ENCODE results near the gene RAB3A.

The RAB3A gene

GRCh38 chr19:18203863-18204393 lies at the start of gene RAB3A:
Gene RAB3A, minus strand, starts transcription at chr19:18204042. Its CDS starts 1,302 bp downstream, at chr19:18202740.
- Mint-ChIP-seq H3K4me3 (peak within 1 kb of the TSS; percentile 93), H3K4me1 (ENCODE audit: low read depth) (peaks cover 34% of the 10 kb centered on the region), H3K36me3 (ENCODE audit: low read depth) (peaks cover 39% of the 10 kb centered on the region), H3K27ac (peak within 1 kb of the TSS; percentile 94), H3K9me3 (no peaks in the 10 kb centered on the region), H3K27me3 (peaks cover 23% of the 10 kb centered on the region)
- intact Hi-C loops (cut with micrococcal nuclease) = loop anchor here (1.0 to 10.0 kb wide), 4 partner anchors 12 to 213 kb away; partner anchors contain the start of genes IFI30, LSM4 and SSBP4

DNA sequence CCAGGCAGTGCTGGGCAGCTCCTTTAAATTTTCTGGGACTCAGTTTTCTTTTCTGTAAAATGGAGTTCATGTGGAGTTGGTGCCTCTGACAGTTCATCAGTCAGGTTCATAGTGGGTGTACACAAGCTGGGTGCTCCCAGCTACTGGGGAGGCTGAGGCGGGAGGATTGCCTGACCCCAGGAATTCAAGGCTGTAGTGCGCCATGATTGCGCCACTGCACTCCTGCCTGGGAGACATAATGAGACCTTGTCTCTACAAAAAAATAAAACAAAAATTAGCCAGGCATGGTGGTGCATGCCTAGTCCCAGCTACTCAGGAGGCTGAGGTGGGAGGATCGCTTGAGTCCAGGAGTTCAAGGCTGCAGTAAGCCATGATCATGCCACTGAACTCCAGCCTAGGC lies 49.3 kb upstream of the RAB3A start:
- intact Hi-C loops (cut with micrococcal nuclease) = loop anchor here (5.0 kb wide), 1 partner anchor 191 kb away; no protein-coding TSS in a partner anchor
- Mint-ChIP-seq H3K36me3 (ENCODE audit: low read depth) (no peaks in the 10 kb centered on the region), H3K27ac (peak overlapping the region; percentile 51), H3K4me3 (no peak overlapping the region), H3K9me3 (no peaks in the 10 kb centered on the region), H3K27me3 (peaks cover 45% of the 10 kb centered on the region), H3K4me1 (ENCODE audit: low read depth) (peaks cover 35% of the 10 kb centered on the region)

- Mint-ChIP-seq H3K9me3 (no peaks in the 10 kb centered on the region), H3K27ac (peak overlapping the region; percentile 51), H3K4me1 (ENCODE audit: low read depth) (peaks cover 35% of the 10 kb centered on the region), H3K27me3 (peaks cover 47% of the 10 kb centered on the region), H3K4me3 (no peak overlapping the region), H3K36me3 (ENCODE audit: low read depth) (no peaks in the 10 kb centered on the region)
- intact Hi-C loops (cut with micrococcal nuclease) = loop anchor here (5.0 kb wide), 1 partner anchor 190 kb away; no protein-coding TSS in a partner anchor
Observed at GRCh38 chr19:18252370-18252717, 48.5 kb upstream of the RAB3A start.

DNA sequence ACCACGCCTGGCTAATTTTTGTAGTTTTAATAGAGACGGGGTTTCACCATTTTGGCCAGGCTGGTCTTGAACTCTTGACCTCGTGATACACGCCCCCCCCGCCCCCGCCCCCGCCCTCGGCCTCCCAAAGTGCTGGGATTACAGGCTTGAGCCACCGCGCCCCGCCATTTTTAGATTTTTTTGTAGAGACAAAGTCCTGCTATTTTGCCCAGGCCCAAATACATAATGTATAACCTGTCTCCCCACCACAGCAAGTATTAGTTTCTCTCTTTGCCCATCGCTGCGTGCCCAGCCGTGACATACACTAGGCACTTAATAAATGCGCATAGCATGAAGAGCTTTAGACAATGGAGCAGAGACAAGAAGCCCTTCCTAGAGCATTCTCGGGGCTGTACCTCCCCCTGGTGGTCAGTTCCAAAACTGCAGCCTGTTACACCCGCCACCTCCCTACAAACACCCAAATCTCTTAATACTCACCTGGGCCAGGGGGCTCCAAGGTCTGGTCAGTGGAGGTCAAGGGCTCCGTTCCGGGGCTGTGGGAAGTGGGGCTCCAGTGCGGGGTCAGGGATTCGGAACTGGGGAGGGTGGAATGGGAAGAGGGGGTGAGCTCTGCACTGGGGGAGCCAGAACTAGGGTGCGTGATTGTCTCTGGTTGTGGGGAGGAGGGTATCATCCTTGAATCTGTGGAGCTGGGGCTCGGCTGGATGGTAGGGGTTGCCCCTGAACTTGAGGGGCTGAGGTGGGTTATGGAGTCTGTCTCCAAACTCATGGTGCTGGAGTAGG lies 47.9 kb upstream of the RAB3A start:
- intact Hi-C loops (cut with micrococcal nuclease) = loop anchor here (1.0 to 5.0 kb wide), 2 partner anchors 43 to 189 kb away; no protein-coding TSS in a partner anchor
- Mint-ChIP-seq H3K27me3 (peaks cover 47% of the 10 kb centered on the region), H3K9me3 (no peaks in the 10 kb centered on the region), H3K36me3 (ENCODE audit: low read depth) (no peaks in the 10 kb centered on the region), H3K27ac (peak overlapping the region; percentile 51), H3K4me3 (no peak overlapping the region), H3K4me1 (ENCODE audit: low read depth) (peaks cover 35% of the 10 kb centered on the region)

DNA sequence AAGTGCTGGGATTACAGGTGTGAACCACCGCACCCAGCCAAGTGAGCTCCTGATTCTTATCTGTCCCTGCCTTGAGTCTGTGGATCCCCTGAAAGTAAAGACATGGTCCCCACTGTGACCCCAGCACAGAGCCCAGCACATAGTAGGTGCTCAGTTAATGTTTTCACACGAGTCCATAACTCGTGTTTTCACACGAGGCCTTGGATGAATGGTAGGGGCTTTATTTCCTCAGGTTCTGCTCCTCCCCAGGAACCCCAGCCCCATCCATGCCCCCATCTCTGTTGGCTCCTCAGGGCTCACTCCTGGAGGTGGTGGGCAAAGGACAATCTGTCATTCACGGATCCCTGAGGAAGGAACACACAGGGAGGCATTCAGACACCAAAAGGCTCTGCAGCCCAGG lies 46.0 kb upstream of the RAB3A start:
- peaks cover 30% of the 10 kb centered on the region for H3K4me1 Mint-ChIP-seq (ENCODE audit: low read depth)
- no peaks in the 10 kb centered on the region for H3K36me3 Mint-ChIP-seq (ENCODE audit: low read depth)
- intact Hi-C loops (cut with micrococcal nuclease) = loop anchor here (5.0 kb wide), 1 partner anchor 188 kb away; no protein-coding TSS in a partner anchor
- no peak overlapping the region for H3K4me3 Mint-ChIP-seq
- peaks cover 45% of the 10 kb centered on the region for H3K27me3 Mint-ChIP-seq
- no peak overlapping the region for H3K27ac Mint-ChIP-seq
- H3K9me3 Mint-ChIP-seq = no peaks in the 10 kb centered on the region

GRCh38 chr19:18245297-18245696 lies 41.5 kb upstream of the RAB3A start:
- Mint-ChIP-seq H3K4me1 (ENCODE audit: low read depth) (peaks cover 7% of the 10 kb centered on the region), H3K4me3 (no peak overlapping the region), H3K27me3 (peaks cover 37% of the 10 kb centered on the region), H3K27ac (no peak overlapping the region), H3K9me3 (no peaks in the 10 kb centered on the region), H3K36me3 (ENCODE audit: low read depth) (no peaks in the 10 kb centered on the region)
- intact Hi-C loops (cut with micrococcal nuclease) = no loop called here

DNA sequence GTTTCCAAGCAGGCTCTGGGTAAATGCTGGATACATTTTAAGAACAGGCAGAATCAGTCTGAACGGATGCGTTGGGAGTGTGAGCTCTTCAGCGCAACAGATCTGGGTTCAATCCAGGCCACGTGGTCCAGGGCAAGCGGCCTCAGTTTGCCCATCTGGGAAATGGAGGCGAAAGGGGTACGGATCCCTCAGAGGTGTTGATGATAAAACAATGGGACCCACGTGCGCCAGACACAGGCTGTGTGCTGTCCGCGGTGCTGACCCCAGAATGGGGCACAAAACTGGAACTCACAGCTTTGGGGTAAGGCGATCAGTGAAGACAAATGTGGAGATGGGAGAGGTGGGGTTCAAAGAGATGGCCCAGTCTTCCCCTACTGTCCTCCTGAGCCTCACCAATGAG lies 35.5 kb upstream of the RAB3A start:
- H3K9me3 Mint-ChIP-seq = no peaks in the 10 kb centered on the region
- intact Hi-C loops (cut with micrococcal nuclease) = no loop called here
- H3K27ac Mint-ChIP-seq = no peak overlapping the region
- peaks cover 7% of the 10 kb centered on the region for H3K4me1 Mint-ChIP-seq (ENCODE audit: low read depth)
- no peak overlapping the region for H3K4me3 Mint-ChIP-seq
- no peaks in the 10 kb centered on the region for H3K36me3 Mint-ChIP-seq (ENCODE audit: low read depth)
- peaks cover 54% of the 10 kb centered on the region for H3K27me3 Mint-ChIP-seq

GRCh38 chr19:18234194-18234593 lies 30.4 kb upstream of the RAB3A start:
- Mint-ChIP-seq H3K27me3 (peaks cover 70% of the 10 kb centered on the region), H3K4me1 (ENCODE audit: low read depth) (peaks cover 23% of the 10 kb centered on the region), H3K27ac (no peak overlapping the region), H3K9me3 (peaks cover 7% of the 10 kb centered on the region), H3K36me3 (ENCODE audit: low read depth) (no peaks in the 10 kb centered on the region), H3K4me3 (no peak overlapping the region)
- intact Hi-C loops (cut with micrococcal nuclease) = no loop called here

DNA sequence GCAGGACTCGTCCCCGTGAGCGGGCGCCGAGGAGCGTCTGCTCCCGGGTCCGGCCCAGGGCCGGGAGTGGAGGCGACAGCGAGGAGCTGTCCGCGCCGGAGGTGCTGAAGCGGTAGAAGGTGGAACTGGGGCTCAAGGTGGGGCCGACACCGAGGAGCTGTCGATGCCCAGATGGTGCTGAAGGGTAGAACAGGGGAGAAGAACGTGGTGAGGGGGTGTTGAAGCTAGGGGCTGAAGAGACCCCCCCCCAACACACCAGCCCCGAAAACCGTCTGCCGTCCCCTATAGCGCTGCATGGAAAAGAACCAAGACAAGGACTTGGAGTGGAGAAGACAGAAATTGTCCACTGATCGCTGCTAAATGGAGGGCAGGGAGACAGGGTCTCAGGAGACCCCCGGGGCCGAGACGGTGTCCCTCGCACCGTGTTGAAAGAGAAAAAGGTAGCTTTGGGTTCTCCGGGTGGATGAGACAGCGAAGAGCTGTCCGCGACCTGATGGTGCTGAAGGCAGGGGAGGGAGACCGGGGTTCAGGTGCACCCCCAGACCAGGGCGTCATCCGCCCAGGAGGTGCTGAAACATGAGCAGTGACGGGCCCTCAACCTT lies 29.5 kb upstream of the RAB3A start:
- Mint-ChIP-seq H3K9me3 (peaks cover 7% of the 10 kb centered on the region), H3K4me3 (no peak overlapping the region), H3K36me3 (ENCODE audit: low read depth) (no peaks in the 10 kb centered on the region), H3K4me1 (ENCODE audit: low read depth) (peaks cover 23% of the 10 kb centered on the region), H3K27me3 (peaks cover 68% of the 10 kb centered on the region), H3K27ac (no peak overlapping the region)
- intact Hi-C loops (cut with micrococcal nuclease) = no loop called here

GRCh38 chr19:18232540-18233223 lies 28.8 kb upstream of the RAB3A start:
- H3K4me1 Mint-ChIP-seq (ENCODE audit: low read depth) = peaks cover 23% of the 10 kb centered on the region
- intact Hi-C loops (cut with micrococcal nuclease) = no loop called here
- no peaks in the 10 kb centered on the region for H3K36me3 Mint-ChIP-seq (ENCODE audit: low read depth)
- peaks cover 7% of the 10 kb centered on the region for H3K9me3 Mint-ChIP-seq
- peaks cover 71% of the 10 kb centered on the region for H3K27me3 Mint-ChIP-seq
- no peak overlapping the region for H3K27ac Mint-ChIP-seq
- no peak overlapping the region for H3K4me3 Mint-ChIP-seq

- H3K9me3 Mint-ChIP-seq = peaks cover 7% of the 10 kb centered on the region
- intact Hi-C loops (cut with micrococcal nuclease) = no loop called here
- H3K4me3 Mint-ChIP-seq = no peak overlapping the region
- H3K27me3 Mint-ChIP-seq = peaks cover 78% of the 10 kb centered on the region
- H3K27ac Mint-ChIP-seq = no peak overlapping the region
- peaks cover 27% of the 10 kb centered on the region for H3K4me1 Mint-ChIP-seq (ENCODE audit: low read depth)
- no peaks in the 10 kb centered on the region for H3K36me3 Mint-ChIP-seq (ENCODE audit: low read depth)
Observed at GRCh38 chr19:18231775-18232174, 27.9 kb upstream of the RAB3A start.

DNA sequence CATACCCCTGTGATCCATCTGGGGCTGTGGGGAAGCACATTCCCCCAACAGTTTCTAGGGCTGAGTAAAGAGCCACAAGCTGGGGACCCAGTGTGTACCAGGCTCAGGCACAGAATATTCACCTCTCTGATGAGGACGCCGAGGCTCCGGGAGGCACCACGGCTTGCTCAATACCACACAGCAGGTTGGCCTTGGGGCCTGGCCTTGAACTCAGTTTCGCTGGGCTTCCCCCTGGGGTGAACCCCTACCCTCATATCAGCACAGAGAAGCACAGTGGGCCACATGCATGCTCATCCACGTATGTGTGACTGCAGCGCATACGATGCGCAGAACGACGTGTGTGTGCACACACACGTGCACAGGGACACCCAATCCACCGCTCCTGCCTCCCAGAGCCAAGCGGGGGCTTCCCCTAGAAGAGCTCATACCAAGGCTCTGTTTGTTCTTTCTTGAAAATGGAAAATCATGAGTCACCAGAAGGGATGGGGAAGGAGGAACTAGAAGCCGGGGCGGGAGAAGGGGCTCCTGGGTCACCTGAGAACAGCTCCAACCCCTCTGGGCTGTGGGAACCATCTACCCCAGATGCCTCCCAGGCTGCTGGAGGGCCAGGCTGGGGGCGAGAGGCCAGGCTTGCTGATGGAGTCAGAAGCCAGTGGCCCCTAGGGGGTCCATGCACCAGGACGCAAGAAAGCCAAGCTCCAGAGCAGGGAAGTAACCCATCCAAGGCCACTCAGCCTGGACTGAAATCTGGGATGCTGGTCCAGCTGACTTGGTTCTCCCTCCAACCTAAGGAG lies 27.3 kb upstream of the RAB3A start:
- no peak overlapping the region for H3K4me3 Mint-ChIP-seq
- peaks cover 7% of the 10 kb centered on the region for H3K9me3 Mint-ChIP-seq
- H3K27me3 Mint-ChIP-seq = peaks cover 80% of the 10 kb centered on the region
- peaks cover 27% of the 10 kb centered on the region for H3K4me1 Mint-ChIP-seq (ENCODE audit: low read depth)
- no peaks in the 10 kb centered on the region for H3K36me3 Mint-ChIP-seq (ENCODE audit: low read depth)
- intact Hi-C loops (cut with micrococcal nuclease) = no loop called here
- no peak overlapping the region for H3K27ac Mint-ChIP-seq

DNA sequence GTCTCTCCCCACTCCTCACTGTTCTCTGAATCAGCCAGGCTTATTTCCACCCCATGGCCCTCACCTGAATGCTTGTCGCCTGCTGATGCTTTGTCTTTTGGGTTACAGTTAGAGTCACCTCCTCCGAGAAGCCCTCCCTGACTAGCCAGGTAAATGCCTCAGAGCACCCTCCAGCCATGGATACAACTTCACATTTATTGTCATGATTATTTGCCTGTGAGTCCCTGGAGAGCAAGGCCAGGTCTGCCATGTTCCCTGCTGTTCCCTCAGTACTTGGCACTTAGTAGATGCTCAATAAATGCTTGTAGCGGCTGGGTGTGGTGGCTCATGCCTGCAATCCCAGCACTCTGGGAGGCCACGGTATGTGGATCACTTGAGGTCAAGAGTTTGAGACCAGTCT lies 26.1 kb upstream of the RAB3A start:
- Mint-ChIP-seq H3K27me3 (peaks cover 80% of the 10 kb centered on the region), H3K27ac (no peak overlapping the region), H3K9me3 (peaks cover 7% of the 10 kb centered on the region), H3K4me3 (no peak overlapping the region), H3K36me3 (ENCODE audit: low read depth) (no peaks in the 10 kb centered on the region), H3K4me1 (ENCODE audit: low read depth) (peaks cover 38% of the 10 kb centered on the region)
- intact Hi-C loops (cut with micrococcal nuclease) = no loop called here
